ENCODE data around the gene PDRG1.

- TF ChIP-seq YY1 (IDR thresholded peaks at IDR 0.05; ENCODE audit: low read depth), result no peak
- TF ChIP-seq CTCF (IDR thresholded peaks at IDR 0.05), result no peak
- TF ChIP-seq MXI1 (IDR thresholded peaks at IDR 0.05; ENCODE audit: low read depth, low read length), result no peak
- no peak for TF ChIP-seq GABPA (IDR thresholded peaks at IDR 0.05; ENCODE audit: low read depth)
- no peak for TF ChIP-seq TAF1 (IDR thresholded peaks at IDR 0.05; ENCODE audit: borderline replicate concordance, low read depth, low read length)
- TF ChIP-seq RXRA (IDR thresholded peaks at IDR 0.05; ENCODE audit: borderline replicate concordance, low read depth), result no peak
Measured at GRCh38 chr20:31974951-31975487, 23.2 kb upstream of the PDRG1 start.

All from SK-N-SH (cell line).